RWPE1 (cell line): Measurements from ENCODE around the gene SCAPER.

ENCODE experiments used
- CTCF ChIA-PET: fragments of 350-600 bp; sonication (Branson Sonifier 250); formaldehyde crosslinking; extraction: SDS; loops from one replicate; lab custom pipeline; 2021; lab: Yijun Ruan, JAX
- POLR2A ChIA-PET: fragments of 400-600 bp; formaldehyde crosslinking; extraction: SDS; loops from one replicate; lab custom pipeline; 2020; ENCODE audit warnings: antibody characterized with exemption; ENCODE audit not compliant: low non-redundant PET; lab: Yijun Ruan, JAX
- DNase-seq: peaks from one replicate; pipeline ENCODE4 v3.0.0; 2012; ENCODE audit warnings: low spot score
- H3K27ac ChIP-seq: fragments of 450-650 bp; 2 replicates; pipeline ENCODE4 v1.5.1; 2017
- TF ChIP-seq, protein P1 (sequence below): fragments of 450-650 bp; conservative IDR thresholded peaks from 2 replicates; pipeline ENCODE4 v1.5.1; 2017; ENCODE audit warnings: low read depth, mild to moderate bottlenecking

Gene SCAPER

DNA sequence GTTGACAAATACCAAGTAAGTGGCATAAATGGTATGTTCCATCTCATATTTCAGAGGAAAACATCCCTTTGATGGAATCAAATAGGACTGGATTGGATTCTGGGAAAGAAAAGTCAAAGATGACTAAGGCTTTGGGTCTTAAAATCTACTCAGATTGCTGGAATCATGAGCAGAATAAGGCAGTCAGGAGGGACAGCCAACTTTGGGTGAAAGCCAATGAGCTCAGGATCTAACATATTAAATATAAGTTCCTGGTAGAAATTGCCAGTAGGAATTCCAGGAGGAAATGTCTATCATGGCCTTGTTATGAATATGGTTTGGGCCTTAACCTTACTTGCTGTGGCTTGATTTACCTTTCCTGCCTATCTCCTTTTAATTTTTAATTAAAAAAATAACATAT lies 513.3 kb downstream of the SCAPER start:
- no peak overlapping the region for H3K27ac ChIP-seq
- no peak for DNase-seq
- ChIA-PET CTCF (no interaction called here), POLR2A (no interaction called here)
- TF ChIP-seq, protein P1, sequence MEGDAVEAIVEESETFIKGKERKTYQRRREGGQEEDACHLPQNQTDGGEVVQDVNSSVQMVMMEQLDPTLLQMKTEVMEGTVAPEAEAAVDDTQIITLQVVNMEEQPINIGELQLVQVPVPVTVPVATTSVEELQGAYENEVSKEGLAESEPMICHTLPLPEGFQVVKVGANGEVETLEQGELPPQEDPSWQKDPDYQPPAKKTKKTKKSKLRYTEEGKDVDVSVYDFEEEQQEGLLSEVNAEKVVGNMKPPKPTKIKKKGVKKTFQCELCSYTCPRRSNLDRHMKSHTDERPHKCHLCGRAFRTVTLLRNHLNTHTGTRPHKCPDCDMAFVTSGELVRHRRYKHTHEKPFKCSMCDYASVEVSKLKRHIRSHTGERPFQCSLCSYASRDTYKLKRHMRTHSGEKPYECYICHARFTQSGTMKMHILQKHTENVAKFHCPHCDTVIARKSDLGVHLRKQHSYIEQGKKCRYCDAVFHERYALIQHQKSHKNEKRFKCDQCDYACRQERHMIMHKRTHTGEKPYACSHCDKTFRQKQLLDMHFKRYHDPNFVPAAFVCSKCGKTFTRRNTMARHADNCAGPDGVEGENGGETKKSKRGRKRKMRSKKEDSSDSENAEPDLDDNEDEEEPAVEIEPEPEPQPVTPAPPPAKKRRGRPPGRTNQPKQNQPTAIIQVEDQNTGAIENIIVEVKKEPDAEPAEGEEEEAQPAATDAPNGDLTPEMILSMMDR, result no peak

DNA sequence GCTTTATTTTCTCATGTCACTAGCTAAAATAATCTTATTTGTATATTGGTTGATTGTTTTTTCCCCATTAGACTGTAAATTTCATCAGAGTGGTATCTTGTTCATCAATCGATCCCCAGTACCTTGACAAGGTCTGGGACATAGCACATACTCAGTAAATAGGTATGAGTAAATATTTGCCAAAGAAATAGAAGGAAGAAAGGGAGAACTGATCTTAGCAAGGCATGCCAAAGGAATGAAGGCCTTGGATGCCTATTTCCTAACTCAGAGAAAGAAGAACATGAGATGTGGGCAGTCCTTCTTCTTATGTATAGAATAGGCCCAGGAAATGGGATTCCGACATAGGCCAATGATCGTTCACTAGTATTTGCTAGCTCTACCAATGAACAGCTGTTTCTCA lies 513.8 kb downstream of the SCAPER start:
- ChIA-PET CTCF (no interaction called here), POLR2A (no interaction called here)
- no peak for DNase-seq
- TF ChIP-seq, protein P1, result no peak
- no peak overlapping the region for H3K27ac ChIP-seq

DNA sequence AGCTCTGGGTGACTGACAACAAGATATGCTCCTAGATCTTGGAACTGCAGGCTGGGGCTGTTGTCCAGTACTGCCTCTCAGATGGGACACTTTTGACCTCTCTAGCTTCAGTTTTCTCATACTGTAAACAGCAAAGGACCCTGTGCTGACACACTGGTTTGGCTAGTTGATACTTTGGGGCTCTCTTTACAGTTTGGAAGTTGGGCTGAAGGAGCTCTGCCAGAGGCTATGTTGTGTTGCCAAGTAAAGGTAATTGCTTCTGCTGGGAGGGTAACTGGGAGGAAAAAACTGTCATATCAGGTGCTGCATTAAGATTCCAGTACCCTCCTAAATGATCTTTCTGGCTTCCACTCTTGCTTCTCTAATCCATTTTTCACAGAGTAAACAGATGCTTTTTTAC lies 514.6 kb downstream of the SCAPER start:
- no peak overlapping the region for H3K27ac ChIP-seq
- CTCF ChIA-PET, result no interaction called here
- DNase-seq, result no peak
- TF ChIP-seq, protein P1, result no peak
- POLR2A ChIA-PET, result no interaction called here

DNA sequence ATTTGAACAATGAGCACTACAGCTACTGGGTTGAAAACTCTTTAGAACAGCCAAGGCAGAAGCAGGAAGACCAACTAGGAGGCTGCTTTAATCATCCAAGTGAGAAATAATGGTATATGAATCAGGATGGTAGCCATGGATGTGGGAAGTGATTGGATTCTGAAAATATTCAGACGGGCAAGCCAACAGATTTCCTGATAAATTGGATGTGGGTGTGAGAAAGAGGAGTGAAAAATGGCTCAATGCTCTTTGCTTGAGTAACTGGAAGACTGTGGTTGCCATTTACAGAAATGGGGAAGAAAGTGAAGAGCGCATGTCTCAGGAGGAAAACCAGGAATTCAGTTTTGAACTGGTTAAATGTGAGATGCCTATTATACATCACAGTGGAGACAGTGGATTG lies 518.2 kb downstream of the SCAPER start:
- DNase-seq, result no peak
- CTCF ChIA-PET, result no interaction called here
- no peak overlapping the region for H3K27ac ChIP-seq
- POLR2A ChIA-PET, result no interaction called here
- TF ChIP-seq, protein P1, result no peak

DNA sequence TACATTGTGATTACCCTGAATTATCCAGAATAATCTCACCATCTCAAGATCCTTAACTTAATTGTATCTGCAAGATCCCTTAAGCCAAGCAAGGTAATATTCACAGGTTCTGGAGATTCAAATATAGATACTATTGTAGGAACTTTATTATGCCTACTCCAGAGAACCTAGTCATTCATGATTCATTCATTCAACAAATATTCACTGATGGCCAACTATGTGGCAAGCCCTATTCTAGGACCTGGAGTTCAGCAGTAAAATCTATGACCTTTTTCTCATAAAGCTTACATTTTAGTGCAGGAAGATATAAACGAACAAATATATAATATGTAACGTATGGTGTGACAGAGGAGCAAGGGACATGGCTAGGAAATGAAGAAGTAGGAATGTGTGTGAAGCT lies 519.0 kb downstream of the SCAPER start:
- DNase-seq, result no peak
- TF ChIP-seq, protein P1, result no peak
- H3K27ac ChIP-seq, result no peak overlapping the region
- CTCF ChIA-PET, result no interaction called here
- POLR2A ChIA-PET, result no interaction called here

DNA sequence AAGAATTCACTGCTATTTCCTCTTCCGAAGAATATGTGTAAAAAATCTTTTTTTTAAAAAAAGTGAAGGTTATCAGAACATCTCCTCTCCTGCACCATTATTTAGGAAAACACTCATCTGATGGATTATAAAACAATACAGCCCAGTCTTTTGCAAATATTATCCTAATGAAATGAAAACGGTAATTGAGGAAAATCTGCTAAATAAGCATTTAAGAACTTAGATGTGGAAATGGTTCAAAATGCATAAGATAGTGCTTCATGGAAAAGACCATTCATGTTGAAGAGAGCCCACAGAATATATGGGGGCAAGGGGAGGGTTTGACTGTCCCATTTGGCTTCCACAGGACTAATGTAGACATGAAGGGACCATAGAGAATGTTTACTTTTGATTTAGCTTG lies 520.7 kb downstream of the SCAPER start:
- no peak overlapping the region for H3K27ac ChIP-seq
- DNase-seq, result no peak
- TF ChIP-seq, protein P1, result no peak
- POLR2A ChIA-PET, result no interaction called here
- CTCF ChIA-PET, result no interaction called here
